Skeletal muscle tissue (tissue), 4 donors: ENCODE measurements around the gene GOLGA6C. TPM values are rescaled to one million over a fixed set of nuclear protein-coding genes. Genes with fewer than 3 reads are reported as not detected.
"Not testable (repeated sequence)": the region's sequence is repeated elsewhere in the genome, so short reads cannot be mapped to it uniquely, and the experiment has no call there.

Source experiments
- H3K27ac ChIP-seq: one replicate; pipeline ENCODE4 v1.7.0; 2013; ENCODE audit warnings: mild to moderate bottlenecking, low read depth, low read length, inconsistent platforms
- H3K27me3 ChIP-seq, 3 donors: one replicate each; pipeline ENCODE4 v1.7.0; 2013; ENCODE audit warnings: low read length in 3 of 3; ENCODE audit not compliant: control insufficient read depth in 3 of 3, insufficient read depth in 3 of 3
- H3K36me3 ChIP-seq, 3 donors: one replicate each; pipeline ENCODE4 v1.7.0; 2013; ENCODE audit warnings: low read length in 3 of 3; ENCODE audit not compliant: control insufficient read depth in 3 of 3, insufficient read depth in 3 of 3
- H3K4me1 ChIP-seq, 3 donors: one replicate each; pipeline ENCODE4 v1.7.0; 2013; ENCODE audit warnings: low read length in 3 of 3, mild to moderate bottlenecking in 3 of 3; ENCODE audit not compliant: control insufficient read depth in 3 of 3, insufficient read depth in 3 of 3
- H3K4me3 ChIP-seq, 3 donors: one replicate each; pipeline ENCODE4 v1.7.0; 2013; ENCODE audit warnings: low read length in 3 of 3
- H3K9ac ChIP-seq, 3 donors: one replicate each; pipeline ENCODE4 v1.7.0; 2013; ENCODE audit warnings: low read length in 3 of 3, mild to moderate bottlenecking in 3 of 3, moderate library complexity in 2 of 3, low read depth in 1 of 3
- H3K9me3 ChIP-seq, 3 donors: one replicate each; pipeline ENCODE4 v1.7.0; 2013; ENCODE audit warnings: low read length in 3 of 3; ENCODE audit not compliant: control insufficient read depth in 3 of 3
- total RNA-seq: library from RNA; depleted of rRNA; stranded (reverse); fragments of >200 nt; gene quantifications from one replicate; pipeline ENCODE4 v1.2.3, GENCODE V29; 2014
- donor health status: Osteomylitis.

GOLGA6C gene
- total RNA-seq, 1 donor from 2014 or later = not detected

- H3K4me1 ChIP-seq, H3K9me3 ChIP-seq, H3K36me3 ChIP-seq, H3K4me3 ChIP-seq, H3K9ac ChIP-seq, H3K27ac ChIP-seq, H3K27me3 ChIP-seq: not testable (repeated sequence)
Measured at GRCh38 chr15:75298541-75299310, 40.6 kb downstream of the GOLGA6C start.

GRCh38 chr15:75299311-75299688, 41.2 kb downstream of the GOLGA6C start:
- not testable (repeated sequence) for H3K36me3 ChIP-seq, H3K9ac ChIP-seq, H3K27ac ChIP-seq, H3K4me3 ChIP-seq, H3K4me1 ChIP-seq, H3K27me3 ChIP-seq, H3K9me3 ChIP-seq

GRCh38 chr15:75300026-75300425, 41.9 kb downstream of the GOLGA6C start:
- H3K36me3 ChIP-seq, H3K9ac ChIP-seq, H3K4me1 ChIP-seq, H3K27ac ChIP-seq, H3K4me3 ChIP-seq, H3K27me3 ChIP-seq, H3K9me3 ChIP-seq: not testable (repeated sequence)

- Histone ChIP-seq H3K27me3 (peaks cover 0 to 17% (median 3%) of the 10 kb centered on the region in 3 donors), H3K9ac (no peak overlapping the region), H3K36me3 (no peaks in the 10 kb centered on the region), H3K27ac (no peak overlapping the region), H3K4me3 (no peak overlapping the region), H3K4me1 (no peaks in the 10 kb centered on the region), H3K9me3 (no peaks in the 10 kb centered on the region)
Measured at GRCh38 chr15:75302318-75302717, 44.2 kb downstream of the GOLGA6C start.

- H3K4me3 ChIP-seq, H3K4me1 ChIP-seq, H3K27ac ChIP-seq, H3K36me3 ChIP-seq, H3K9me3 ChIP-seq, H3K9ac ChIP-seq: not testable (repeated sequence)
- peaks cover 0 to 21% (median 8%) of the 10 kb centered on the region in 3 donors for H3K27me3 ChIP-seq
Measured at GRCh38 chr15:75302753-75303152, 44.6 kb downstream of the GOLGA6C start.

- H3K9ac ChIP-seq = no peak overlapping the region
- no peaks in the 10 kb centered on the region for H3K9me3 ChIP-seq
- no peaks in the 10 kb centered on the region for H3K36me3 ChIP-seq
- H3K27me3 ChIP-seq = peaks cover 5 to 32% (median 14%) of the 10 kb centered on the region in 3 donors
- no peaks in the 10 kb centered on the region for H3K4me1 ChIP-seq
- H3K27ac ChIP-seq = no peak overlapping the region
- H3K4me3 ChIP-seq = no peak overlapping the region
Measured at GRCh38 chr15:75306188-75306587, 48.1 kb downstream of the GOLGA6C start.

GRCh38 chr15:75307778-75308390, 49.8 kb downstream of the GOLGA6C start:
- H3K36me3 ChIP-seq = no peaks in the 10 kb centered on the region
- no peak overlapping the region for H3K4me3 ChIP-seq
- H3K27ac ChIP-seq = no peak overlapping the region
- H3K9me3 ChIP-seq = no peaks in the 10 kb centered on the region
- H3K27me3 ChIP-seq = peaks cover 5 to 27% (median 14%) of the 10 kb centered on the region in 3 donors
- H3K4me1 ChIP-seq = no peaks in the 10 kb centered on the region
- no peak overlapping the region for H3K9ac ChIP-seq

GRCh38 chr15:75309711-75310110, 51.6 kb downstream of the GOLGA6C start:
- no peaks in the 10 kb centered on the region for H3K9me3 ChIP-seq
- H3K9ac ChIP-seq = no peak overlapping the region

GRCh38 chr15:75312548-75312947, 54.4 kb downstream of the GOLGA6C start:
- not testable (repeated sequence) for H3K27ac ChIP-seq, H3K36me3 ChIP-seq, H3K9me3 ChIP-seq, H3K4me3 ChIP-seq, H3K4me1 ChIP-seq, H3K9ac ChIP-seq
- H3K27me3 ChIP-seq = peaks cover 5 to 13% (median 8%) of the 10 kb centered on the region in 3 donors

More at GRCh38 chr15:75309711-75310110, 51.6 kb downstream of the GOLGA6C start:
- Histone ChIP-seq H3K27ac (no peak overlapping the region), H3K4me3 (no peak overlapping the region), H3K36me3 (no peaks in the 10 kb centered on the region), H3K27me3 (peaks cover 5 to 24% (median 14%) of the 10 kb centered on the region in 3 donors), H3K4me1 (no peaks in the 10 kb centered on the region)

- H3K27me3 ChIP-seq = peaks cover under 1 to 5% (median under 1%) of the 10 kb centered on the region in 3 donors
Measured at GRCh38 chr15:75313116-75313845, 55.1 kb downstream of the GOLGA6C start.

More at GRCh38 chr15:75313116-75313845, 55.1 kb downstream of the GOLGA6C start:
- H3K9ac ChIP-seq = no peak overlapping the region
- H3K4me3 ChIP-seq = no peak overlapping the region
- H3K9me3 ChIP-seq = no peaks in the 10 kb centered on the region
- H3K4me1 ChIP-seq = no peaks in the 10 kb centered on the region
- no peak overlapping the region for H3K27ac ChIP-seq
- no peaks in the 10 kb centered on the region for H3K36me3 ChIP-seq
